Inferior parietal cortex (tissue), 1 donor: ENCODE measurements around the gene NEURL1.
A peak's percentile ranks its signal among the peaks of the same experiment; 100 is the strongest.
"Not testable (repeated sequence)": the region's sequence is repeated elsewhere in the genome, so short reads cannot be mapped to it uniquely, and the experiment has no call there.

Experiments used
- DNase-seq: peaks from one replicate; pipeline ENCODE4 v3.0.0-alpha.2; 2016; ENCODE audit errors: extremely low spot score

Gene NEURL1

DNA sequence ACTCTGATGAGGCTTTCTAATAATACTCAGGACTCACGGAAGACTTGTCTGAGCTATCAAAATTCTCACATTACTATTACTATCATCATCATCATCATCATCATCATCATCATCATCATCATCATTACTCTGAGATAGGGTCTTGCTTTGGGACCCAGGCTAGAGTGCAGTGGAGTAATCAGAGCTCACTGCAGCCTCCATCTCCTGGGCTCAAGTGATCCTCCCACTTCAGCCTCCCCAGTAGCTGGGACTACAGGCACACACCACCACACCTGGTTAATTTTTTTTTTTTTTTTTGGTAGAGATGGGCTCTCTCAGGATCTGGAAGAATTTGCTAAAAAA is 112.6 kb downstream of the NEURL1 start:
- not testable (repeated sequence) for DNase-seq

DNA sequence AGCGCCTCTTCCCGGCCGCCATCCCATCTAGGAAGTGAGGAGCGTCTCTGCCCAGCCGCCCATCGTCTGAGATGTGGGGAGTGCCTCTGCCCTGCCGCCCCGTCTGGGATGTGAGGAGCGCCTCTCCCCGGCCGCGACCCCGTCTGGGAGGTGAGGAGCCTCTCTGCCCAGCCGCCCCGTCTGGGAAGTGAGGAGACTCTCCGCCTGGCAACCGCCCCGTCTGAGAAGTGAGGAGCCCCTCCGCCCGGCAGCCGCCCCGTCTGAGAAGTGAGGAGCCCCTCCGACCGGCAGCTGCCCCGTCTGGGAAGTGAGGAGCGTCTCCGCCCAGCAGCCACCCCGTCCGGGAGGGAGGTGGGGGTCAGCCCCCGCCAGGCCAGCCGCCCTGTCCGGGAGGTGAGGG is 113.5 kb downstream of the NEURL1 start:
- DNase-seq, result not testable (repeated sequence)

DNA sequence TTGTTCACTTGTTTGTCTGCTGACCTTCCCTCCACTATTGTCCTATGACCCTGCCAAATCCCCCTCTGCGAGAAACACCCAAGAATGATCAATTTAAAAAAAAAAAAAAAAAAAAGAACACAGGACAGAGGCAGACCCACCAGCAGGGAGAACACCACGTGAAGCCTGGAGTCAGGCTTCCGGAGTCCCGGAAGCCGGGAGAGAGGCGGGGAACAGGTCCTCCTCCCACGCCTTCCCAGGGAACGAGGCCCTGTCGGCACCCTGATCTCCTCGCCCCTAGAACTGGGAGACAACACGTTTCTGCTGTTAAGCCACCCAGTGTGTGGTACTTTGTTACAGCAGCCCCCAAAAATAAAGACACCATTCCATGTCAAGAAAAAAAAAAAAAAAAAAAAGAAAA is 114.6 kb downstream of the NEURL1 start:
- DNase-seq, result not testable (repeated sequence)

DNA sequence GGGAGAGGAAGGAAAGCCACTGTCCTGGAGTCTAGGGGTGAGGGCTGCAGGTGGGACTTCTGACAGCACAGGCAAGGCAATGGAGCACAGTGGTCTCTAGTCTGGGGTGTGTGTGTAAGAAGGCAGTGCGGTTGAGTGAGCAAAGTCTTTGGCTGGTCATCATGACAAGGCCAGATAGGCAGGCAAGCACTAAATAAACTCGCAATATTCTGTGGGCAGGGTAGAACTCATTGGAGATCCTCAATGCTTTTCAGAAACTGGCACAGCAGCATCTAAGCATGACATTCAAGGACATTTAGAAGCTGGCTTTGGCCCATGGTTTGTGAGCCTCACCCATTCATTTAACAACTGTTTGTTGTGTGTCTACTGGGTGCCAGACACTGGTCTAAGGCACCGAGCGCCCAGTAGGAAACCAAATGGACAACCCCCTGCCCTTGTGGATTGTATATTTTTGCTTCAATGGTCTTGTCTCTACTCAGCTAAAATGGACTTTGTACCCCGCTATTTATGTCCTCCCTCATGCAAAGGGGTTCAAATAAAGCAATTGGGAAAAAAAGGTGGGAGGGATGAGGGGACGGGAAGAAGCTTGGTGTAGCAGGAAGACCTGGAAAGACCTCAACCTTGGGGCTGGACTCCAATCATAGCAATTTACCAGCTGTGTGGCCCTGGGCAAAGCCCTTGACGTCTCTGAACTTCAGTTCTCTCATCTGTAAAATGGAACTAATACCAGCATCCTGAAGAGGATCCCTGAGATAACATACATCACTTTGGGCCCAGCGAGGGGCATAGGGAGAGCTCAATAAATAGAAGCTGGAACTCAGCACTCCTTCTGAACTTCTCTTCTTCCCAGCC is 116.0 kb downstream of the NEURL1 start:
- DNase-seq, result no peak

DNA sequence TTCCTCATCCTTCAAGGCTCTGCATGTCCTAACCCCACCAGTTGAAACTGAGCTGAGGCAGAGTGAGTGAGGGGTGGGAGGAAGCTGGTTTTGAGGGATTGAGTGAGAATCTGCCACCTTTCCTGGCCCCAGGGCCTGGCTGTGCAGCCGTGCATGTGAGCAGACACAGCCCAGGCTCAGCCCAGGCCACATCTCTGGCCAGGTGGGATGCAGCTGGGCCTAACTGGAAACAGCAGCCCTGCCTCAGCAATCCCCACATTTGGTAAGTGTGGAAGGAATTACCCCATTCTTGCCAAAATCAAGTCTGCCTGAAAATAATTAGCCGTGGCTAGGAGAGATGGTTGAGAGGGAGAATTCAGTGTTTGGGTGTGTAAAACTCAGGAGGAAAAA is 116.6 kb downstream of the NEURL1 start:
- DNase-seq, result no peak

DNA sequence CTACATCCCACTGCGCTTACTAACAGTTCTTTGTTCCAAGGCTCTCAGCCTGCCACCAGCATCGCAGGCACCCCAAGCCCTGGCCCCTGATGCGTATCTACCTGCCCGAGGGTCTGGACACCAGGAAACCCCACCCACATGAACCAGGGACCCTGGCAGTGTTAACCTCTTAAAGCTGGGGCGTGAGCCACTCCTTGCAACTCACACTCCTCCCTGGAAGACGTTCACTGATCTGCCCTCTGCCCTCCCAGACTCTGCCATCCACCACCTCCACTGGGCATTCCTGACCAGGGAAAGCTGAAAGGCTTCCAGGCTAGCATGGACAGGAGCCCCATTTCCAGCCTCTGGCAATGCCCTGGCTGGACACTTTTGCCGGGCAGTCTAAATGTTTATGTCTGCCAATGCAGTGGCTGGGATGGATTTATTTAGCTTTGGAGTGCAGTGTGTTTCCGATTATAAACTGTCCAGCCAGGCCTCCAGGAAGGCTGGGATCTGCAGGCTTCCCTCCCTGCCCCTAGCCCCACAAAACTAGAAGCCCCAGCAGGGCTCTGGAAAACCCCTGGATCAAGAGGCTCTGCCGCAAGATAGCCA is 117.5 kb downstream of the NEURL1 start:
- no peak for DNase-seq

DNA sequence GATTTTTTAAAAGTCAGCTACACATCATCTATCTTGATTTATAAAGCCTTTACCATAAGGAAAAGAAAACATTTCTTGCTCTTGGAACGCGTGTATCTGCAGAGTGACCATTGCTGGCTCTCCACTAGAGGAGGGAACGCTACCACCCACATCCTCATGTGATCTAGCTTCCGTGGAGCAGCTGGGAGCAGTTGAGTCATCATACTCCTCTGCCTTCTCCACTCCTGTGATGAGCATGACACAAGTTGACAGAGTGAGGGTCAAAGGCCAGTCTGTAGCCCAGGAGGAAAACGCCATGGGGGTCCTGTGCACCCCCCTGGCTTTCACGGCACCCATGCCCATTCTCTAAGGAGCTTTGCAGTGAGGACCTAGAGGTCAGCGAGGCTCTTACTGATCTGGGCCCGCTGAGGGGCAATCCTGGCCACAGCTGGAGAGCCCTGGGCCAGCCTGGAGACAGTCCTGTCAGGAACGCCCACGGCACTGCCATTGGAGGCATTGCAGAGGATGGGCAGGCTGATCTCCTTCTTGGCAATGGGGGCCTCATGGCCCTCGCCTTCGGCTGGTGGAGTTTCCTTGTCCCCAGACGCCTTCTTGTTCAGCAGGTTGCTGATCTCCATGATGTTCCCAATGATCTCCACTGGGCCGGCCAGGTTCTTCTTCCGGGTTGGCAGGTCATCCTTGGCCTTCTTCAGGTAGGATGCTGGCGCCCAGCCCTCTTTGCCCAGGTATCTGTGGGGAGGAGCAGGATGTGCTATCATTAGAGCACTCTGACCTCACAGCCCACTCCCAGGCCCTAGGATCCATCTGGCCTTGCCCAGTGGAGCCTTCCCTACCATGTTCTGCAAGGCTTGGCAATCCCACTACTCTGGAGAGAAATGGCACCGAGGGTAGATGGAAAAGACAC is 119.2 kb downstream of the NEURL1 start:
- DNase-seq, result peak; percentile 64

DNA sequence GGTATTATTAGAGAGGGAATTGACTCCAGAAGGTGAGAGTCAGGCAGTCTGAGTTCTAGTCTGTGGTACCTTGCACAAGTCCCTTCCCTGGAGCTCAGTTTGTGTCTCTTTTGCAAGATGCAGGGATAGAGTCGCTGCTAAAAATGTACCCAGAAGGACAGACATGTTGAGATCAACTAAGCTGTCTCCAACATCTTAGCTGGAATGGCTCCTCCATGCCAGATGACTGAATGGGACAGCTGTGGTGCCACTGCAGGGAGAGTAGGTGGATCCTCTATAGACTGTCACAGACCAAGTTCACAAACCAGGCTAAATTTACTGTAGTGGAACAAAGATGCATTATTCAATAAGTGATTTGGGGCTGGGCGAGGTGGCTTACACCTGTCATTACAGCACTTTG is 120.1 kb downstream of the NEURL1 start:
- no peak for DNase-seq

DNA sequence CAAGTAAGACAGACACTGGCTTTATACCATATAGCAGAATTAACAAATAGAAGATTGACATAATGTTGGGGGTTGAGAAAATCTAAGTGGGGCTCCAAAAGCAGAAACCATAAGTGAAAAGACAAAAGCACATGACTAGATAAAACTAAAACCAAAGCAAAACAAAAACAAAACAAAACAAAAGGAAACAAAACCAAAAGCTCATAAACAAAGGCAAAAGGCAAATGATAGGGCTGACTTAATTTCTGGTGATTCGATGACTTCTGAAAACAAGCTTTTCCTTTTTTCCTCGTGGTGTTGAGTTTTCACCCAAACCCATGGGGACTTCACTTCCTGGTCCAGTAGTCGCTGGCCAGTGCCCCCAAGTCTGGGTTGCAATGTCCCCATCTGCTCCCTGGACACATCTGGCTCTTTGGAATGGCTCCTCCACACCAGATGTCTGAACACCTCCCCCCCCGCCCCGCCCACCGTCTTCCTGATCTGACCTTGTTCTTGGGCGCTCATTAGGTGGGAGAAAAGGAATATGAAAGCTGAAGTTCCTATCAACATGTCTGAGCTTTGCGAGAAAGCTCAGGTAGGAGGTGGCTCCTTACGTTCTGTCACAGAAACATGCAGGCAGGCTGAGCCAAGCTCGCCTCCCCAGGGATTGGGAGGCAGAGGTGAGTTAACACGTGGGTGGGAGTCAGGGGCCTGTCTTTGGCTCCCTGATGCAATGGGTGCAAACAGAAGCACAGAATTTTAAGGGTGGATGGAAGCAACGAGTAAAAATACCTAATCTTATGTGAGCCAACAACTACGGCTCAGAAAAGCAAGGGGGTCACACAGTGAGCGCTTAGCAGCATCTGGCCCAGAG is 121.0 kb downstream of the NEURL1 start:
- no peak for DNase-seq

DNA sequence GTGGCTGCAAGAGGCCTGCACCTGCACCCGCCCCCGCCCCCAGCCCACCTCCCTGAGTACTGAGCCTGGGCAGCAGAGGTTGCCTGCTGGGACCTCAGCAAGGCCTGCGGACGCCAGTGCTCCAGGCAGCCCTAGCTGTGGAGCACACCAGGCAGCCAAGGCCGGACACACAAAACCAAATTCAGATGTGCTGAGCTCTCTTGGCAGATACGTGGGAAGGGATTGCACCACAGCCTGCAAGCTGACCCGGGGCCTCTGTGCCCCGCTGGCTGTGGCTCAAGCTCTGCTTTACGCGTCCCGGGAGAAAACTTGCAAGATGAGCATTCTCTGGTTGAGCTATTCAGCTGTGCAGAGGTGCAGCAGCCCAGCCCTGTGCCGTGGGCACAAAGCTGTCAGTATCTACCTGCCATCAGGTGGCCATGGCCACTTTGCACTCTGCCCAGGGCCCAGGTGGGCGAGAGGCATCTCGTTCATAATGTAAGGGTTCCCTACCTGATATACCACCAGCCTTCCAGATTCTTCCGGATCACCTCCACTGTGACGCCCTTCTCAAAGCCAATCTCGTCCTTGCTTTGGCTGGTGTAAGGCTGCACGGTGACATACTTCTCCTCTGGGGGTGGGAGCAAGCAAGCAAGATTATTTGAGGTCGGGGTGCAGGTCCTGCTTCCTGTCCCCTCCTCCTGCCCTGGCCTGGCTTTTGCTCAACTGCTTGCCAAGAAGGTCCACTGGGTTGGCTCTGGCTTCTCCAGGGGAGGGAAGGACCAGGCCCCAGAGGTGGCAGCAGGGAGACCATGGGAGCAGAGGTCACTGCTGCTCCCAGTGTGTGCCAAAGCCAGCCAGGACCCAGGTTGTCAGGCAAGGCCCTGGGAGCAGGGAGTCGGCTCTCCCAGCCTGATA is 123.4 kb downstream of the NEURL1 start:
- DNase-seq, result no peak

DNA sequence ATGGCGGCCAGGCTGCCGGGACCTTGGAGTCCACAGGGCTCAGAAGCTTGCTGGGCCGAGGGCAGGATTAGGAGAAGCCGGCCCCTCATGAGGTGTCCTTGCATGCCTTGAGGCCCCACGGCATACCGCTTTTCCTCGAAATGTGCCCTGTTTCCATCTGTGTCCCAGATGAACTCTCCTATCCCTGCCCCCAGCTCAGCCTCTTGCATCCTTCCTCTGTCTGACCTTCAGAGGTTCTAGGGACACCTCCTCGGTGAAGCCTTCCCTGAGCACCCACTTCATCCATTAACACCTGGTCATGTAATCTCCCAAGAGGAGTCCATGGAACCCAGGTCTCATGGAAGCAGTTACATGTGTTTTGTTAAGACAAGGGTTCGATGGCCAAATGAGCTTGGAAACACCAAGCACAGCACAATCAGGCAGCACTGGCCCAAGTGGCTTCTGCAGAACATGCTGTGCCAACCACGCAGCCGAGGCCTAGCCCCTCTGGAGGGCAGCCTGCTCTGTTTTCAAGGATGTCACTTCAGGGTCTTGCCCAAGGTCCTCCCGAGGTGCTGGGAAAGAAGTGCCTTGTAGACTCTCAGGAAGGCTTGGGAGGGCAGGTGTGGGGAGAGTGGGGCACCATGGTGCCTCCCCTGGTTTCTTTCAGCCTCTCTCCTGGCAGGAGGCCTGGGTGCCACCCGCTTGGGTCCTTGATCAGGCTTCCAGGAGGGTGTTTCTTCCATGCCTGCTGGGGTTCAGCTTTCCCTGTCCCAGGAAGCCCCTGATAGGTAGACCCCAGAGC is 124.3 kb downstream of the NEURL1 start:
- DNase-seq, result no peak

DNA sequence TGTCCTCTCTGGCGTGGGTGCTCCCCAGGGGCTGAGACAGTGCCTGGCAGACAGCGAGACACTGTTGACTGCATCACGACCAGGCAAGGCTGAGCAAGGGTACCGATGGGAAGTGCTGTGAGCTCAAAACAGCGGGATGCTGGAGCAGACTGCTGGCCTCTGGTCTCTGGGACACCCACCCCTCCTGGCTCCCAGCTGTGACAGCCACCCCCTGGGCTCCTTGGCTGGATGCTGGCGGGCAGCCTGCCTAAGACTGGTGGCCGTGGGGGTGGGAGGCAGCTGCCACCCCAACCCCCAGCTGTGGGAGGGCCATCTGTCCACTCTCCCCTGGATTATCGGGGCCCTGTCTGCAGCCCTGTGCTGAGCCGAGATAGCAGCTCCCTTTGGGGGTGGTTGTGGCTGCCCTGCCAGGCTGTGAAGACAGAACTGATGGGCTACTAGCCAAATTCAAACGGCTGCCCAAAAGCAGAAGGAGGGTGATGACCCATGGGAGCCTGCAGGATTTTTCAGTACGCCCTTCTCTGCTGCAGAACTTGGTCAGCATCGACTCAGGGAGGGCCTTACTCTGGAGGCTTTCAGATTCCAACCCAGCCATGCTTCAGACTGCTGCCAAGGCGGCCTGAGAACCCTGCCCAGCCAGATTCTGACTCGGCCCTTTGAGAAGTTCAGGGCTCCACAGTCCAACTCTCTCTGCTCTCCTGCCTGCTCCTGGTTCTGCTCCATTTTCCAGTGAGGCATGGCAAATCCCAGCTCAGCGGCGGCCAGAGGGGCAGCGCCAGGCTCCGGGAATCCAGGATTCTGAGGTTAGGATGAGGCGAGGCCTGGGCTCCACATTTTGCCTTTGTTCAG is 125.3 kb downstream of the NEURL1 start:
- no peak for DNase-seq

DNA sequence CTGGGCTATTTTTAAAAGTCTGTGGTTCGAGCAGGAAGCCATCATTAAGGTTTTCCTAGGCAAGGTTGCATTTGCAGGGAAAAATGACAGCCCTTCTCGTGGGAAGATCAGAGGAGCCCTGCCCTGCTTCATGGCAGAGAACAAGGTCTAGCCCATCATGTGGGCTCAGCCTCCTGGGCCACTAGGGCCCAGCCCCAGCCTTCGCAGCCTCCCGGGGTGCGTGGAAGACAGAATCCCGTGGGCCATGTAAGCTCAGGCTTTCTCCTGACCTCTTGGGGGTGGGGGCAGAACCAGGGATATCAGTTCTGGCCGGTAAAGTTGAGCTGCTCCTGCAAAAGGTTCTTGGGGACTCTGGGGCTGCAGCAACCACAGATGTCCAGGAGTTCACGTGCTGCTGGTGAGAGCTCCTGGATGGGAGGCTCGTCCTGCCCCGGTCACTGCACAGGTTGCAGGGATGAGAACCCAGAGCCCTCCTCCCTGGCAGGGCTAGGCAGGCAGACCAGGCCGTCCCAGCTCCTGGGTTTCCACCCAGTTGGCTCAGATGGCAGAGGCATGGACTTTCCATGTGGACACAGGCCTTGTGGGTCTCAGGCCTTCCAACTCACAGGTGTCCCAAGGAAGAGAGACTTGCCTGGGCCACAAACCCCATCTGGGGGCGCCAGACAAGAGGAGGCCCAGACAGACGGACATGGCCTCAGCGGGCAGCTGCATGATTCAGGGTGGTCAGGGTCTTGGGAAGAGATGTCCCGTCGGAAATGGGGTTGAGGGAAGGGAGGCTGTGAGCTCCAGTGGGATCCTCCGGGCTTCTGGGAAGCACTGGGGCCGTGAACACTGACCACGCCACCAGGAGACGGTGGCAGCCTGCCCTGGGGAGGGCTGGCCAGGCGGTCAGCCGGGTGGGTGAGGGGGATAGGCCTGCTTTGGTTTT is 126.2 kb downstream of the NEURL1 start:
- DNase-seq, result no peak

DNA sequence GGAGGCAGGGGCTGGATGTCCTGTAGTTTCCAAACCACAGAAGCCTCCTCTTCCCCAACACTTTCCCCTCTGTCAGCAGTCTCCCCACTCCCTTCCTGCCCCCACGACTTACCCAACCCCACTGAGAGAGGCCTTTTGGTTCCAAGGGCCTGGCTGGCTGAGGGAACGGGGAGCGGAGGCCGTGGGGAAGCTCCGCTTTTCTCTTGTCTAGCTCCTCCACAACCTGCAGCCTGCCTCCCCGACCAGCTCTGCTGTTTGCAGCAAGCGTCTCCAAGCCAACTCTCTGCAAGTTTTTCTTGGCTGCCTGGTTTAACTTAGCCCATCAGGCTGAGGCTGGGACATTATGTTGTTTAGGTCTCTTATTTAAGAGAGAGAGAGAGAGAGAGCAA is 126.8 kb downstream of the NEURL1 start:
- no peak for DNase-seq

DNA sequence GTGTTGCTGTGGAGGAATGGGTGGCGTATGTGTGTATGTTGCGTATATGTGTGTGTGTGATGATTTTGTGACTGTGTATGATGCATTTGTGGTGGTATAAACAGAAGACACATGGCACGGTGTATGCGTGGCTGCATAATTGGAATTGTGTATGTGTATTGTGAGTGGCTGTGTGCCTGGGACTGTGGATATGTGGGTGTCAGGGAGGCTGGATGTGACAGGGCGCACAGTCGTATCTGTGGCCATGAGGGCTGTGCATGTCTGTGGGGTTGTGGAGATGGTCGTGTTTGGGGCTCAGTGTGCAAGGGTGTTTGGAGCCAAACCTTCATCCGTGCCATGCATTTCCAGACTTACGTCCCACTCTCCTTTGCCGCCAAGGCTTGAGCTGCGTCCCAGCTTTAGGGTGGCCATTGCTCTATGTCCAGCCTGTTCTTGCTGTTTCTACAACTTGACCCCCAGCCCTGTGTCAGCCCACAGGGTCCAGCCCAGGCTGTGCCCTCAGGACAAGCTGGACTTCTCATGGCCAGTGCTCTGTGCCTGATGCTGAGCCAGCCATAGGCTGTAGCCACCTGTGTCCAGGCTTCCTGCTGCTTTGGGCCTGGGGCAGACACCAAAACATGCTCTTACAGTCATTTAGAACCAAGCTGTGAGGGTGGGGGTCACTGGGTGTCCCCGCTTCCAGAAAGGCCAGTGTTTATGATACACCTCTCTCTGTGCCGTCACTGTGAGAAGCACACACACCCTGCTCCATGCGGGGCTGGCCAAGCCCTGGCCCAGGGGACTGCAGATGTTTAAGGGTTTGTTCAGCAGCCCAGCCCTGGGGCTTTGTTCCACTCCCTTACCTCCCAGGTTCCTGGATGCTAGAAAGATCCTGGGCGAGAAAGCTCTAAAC is 127.6 kb downstream of the NEURL1 start:
- DNase-seq, result no peak

DNA sequence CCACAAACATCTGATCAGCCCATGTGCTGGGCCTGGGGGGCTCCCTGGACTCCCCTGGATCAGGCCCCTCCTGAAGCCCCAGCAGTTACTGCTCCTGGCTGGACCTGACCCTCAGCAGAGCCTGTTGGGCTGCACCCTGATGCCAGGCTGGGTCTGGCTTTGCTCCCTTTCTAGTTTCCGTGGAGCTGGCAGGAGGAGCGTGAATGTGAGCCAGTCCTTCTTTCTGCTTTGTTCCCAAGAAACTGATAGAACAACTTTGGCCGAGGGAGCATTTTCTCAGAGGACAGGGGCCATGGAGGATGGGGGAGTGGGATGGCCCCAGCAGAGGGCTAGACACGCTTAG is 128.2 kb downstream of the NEURL1 start:
- no peak for DNase-seq

DNA sequence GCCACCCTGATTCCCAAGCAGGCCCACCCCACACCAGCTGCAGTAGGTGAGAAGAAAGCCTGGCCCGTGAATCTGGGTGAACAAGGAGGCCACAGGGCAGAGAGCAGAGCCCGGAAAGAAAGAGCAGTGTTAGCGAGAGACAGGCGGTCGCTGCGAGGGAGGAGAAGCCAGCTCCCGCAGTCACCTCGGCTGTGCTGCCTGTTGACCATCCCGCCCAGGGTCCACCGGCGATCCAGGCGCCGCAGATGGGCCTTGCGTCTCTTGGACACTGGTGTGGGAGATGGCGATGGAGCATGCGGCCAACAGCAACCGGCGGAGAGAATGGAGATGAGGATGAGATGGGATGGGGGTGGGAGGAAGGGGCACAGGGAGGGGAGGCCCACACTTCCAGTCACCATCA is 128.8 kb downstream of the NEURL1 start:
- DNase-seq, result no peak
